GM23338 (cell line): ENCODE measurements around the gene NDUFS2. TPM values are rescaled to one million over a fixed set of nuclear protein-coding genes. Genes with fewer than 3 reads are reported as not detected.

Source experiments
- ATAC-seq: fragments of 200-7000 bp; cut with Tn5 transposase; 3 replicates; pipeline ENCODE4 v1.9.1; 2020
- DNase-seq: peaks from one replicate; pipeline ENCODE4 v3.0.0-alpha.2; 2015; ENCODE audit warnings: low spot score
- H2AFZ ChIP-seq: fragments of 200-600 bp; sonication (generic); 2 replicates; pipeline ENCODE4 v1.8.0; 2016; ENCODE audit warnings: antibody characterized with exemption, mild to moderate bottlenecking, moderate library complexity
- H3F3A ChIP-seq: fragments of 200-600 bp; sonication (generic); replicated peaks from 2 replicates; pipeline ENCODE4 v1.8.0; 2017; ENCODE audit warnings: antibody characterized with exemption, mixed run types, low read depth
- H3K27ac ChIP-seq: fragments of 200-600 bp; sonication (generic); 2 replicates; pipeline ENCODE4 v1.6.1; 2016; ENCODE audit warnings: low read depth
- H3K27me3 ChIP-seq: fragments of 200-600 bp; sonication (generic); 2 replicates; pipeline ENCODE4 v1.8.0; 2016; ENCODE audit warnings: mild to moderate bottlenecking, mixed run types, moderate library complexity; ENCODE audit not compliant: insufficient read depth
- H3K36me3 ChIP-seq: fragments of 200-600 bp; sonication (generic); 2 replicates; pipeline ENCODE4 v1.8.0; 2016; ENCODE audit warnings: mild to moderate bottlenecking; ENCODE audit not compliant: insufficient read depth
- H3K4me1 ChIP-seq: fragments of 200-600 bp; sonication (generic); 2 replicates; pipeline ENCODE4 v1.8.0; 2016; ENCODE audit warnings: mild to moderate bottlenecking, moderate library complexity; ENCODE audit not compliant: insufficient read depth
- H3K4me2 ChIP-seq: fragments of 200-600 bp; sonication (generic); 2 replicates; pipeline ENCODE4 v1.7.1; 2017; ENCODE audit warnings: mixed run types
- H3K4me3 ChIP-seq: fragments of 200-600 bp; sonication (generic); 2 replicates; pipeline ENCODE4 v1.6.1; 2016; ENCODE audit warnings: mixed run types
- H3K79me2 ChIP-seq: fragments of 200-600 bp; sonication (generic); replicated peaks from 2 replicates; pipeline ENCODE4 v1.8.0; 2017; ENCODE audit warnings: mild to moderate bottlenecking; ENCODE audit not compliant: insufficient read depth
- H3K9me2 ChIP-seq: fragments of 200-600 bp; sonication (generic); 2 replicates; pipeline ENCODE4 v1.8.0; 2017; ENCODE audit not compliant: insufficient read depth
- H4K20me1 ChIP-seq: fragments of 200-600 bp; sonication (generic); replicated peaks from 2 replicates; pipeline ENCODE4 v1.8.0; 2017; ENCODE audit warnings: mild to moderate bottlenecking; ENCODE audit not compliant: insufficient read depth
- H3K27ac Mint-ChIP-seq: 2 replicates; pipeline ENCODE4 v1.8.0; 2020; ENCODE audit warnings: inconsistent platforms, mild to moderate bottlenecking, moderate library complexity, mixed read lengths
- H3K27me3 Mint-ChIP-seq: 3 replicates; pipeline ENCODE4 v1.8.0; 2022; ENCODE audit warnings: low read depth, mild to moderate bottlenecking, moderate library complexity, mixed read lengths, inconsistent platforms; ENCODE audit not compliant: insufficient read depth, poor library complexity
- H3K36me3 Mint-ChIP-seq: 3 replicates; pipeline ENCODE4 v1.8.0; 2021; ENCODE audit warnings: low read depth, mild to moderate bottlenecking, inconsistent platforms, moderate library complexity, mixed read lengths
- H3K4me1 Mint-ChIP-seq: 3 replicates; pipeline ENCODE4 v1.8.0; 2020; ENCODE audit warnings: mild to moderate bottlenecking, inconsistent platforms, mixed read lengths
- H3K4me3 Mint-ChIP-seq: 3 replicates; pipeline ENCODE4 v1.8.0; 2021; ENCODE audit warnings: moderate library complexity, mild to moderate bottlenecking, inconsistent platforms, mixed read lengths
- H3K9me3 Mint-ChIP-seq: 3 replicates; pipeline ENCODE4 v1.8.0; 2020; ENCODE audit warnings: moderate library complexity, mild to moderate bottlenecking, inconsistent platforms, mixed read lengths
- CREB1 ChIP-seq: fragments of 250-450 bp; sonication (Bioruptor Pico); IDR thresholded peaks from 2 replicates; pipeline ENCODE4 v1.5.0; 2020; ENCODE audit warnings: low read depth, mild to moderate bottlenecking, moderate library complexity
- CTCF ChIP-seq, 2 experiments: fragments of 200-600 bp in 1 of 2; sonication (generic) in 1 of 2; conservative IDR thresholded peaks; 2 replicates each; pipeline versions ENCODE4 v1.5.1 to v1.6.1; 2016 to 2017; ENCODE audit warnings: antibody characterized with exemption in 2 of 2, low read depth in 2 of 2, mild to moderate bottlenecking in 2 of 2, moderate library complexity in 1 of 2
- ETS1 ChIP-seq: IDR thresholded peaks from 2 replicates; pipeline ENCODE4 v1.6.1; 2016; ENCODE audit warnings: antibody characterized with exemption
- EZH2 ChIP-seq: fragments of 200-600 bp; sonication (generic); IDR thresholded peaks from one replicate; pipeline ENCODE4 v1.8.0; 2017; ENCODE audit warnings: antibody characterized with exemption, mild to moderate bottlenecking, low read depth; ENCODE audit not compliant: unreplicated experiment
- JUNB ChIP-seq: IDR thresholded peaks from one replicate; pipeline ENCODE4 v1.6.1; 2016; ENCODE audit warnings: antibody characterized with exemption; ENCODE audit not compliant: unreplicated experiment
- POLR2AphosphoS5 ChIP-seq: IDR thresholded peaks from 2 replicates; pipeline ENCODE4 v1.6.1; 2016; ENCODE audit warnings: antibody characterized with exemption, low read depth
- STAT1 ChIP-seq: IDR thresholded peaks from one replicate; pipeline ENCODE4 v1.6.1; 2016; ENCODE audit warnings: antibody characterized with exemption; ENCODE audit not compliant: unreplicated experiment
- ZNF331 ChIP-seq: fragments of 250-450 bp; sonication (Bioruptor Pico); IDR thresholded peaks from 2 replicates; pipeline ENCODE4 v1.5.0; 2020; ENCODE audit warnings: low read depth, mild to moderate bottlenecking, moderate library complexity
- polyA plus RNA-seq: library from polyadenylated mRNA; unstranded; fragments of >200 nt; fragmentation: Nextera tagmentation; extraction: Ambion mirVana; gene quantifications from 2 replicates; pipeline ENCODE4 v1.2.1, GENCODE V29; 2016
- total RNA-seq: library from RNA; depleted of rRNA; stranded (reverse); fragments of >200 nt; shearing (Covaris generic); gene quantifications from 2 replicates; pipeline ENCODE4 v1.2.3, GENCODE V29; 2014

Gene NDUFS2
- total and polyA plus RNA-seq, 2 experiments from 2014 or later, result 56.7 to 131 TPM

GRCh38 chr1:161158316-161159010, 43.7 kb upstream of the NDUFS2 start:
- ATAC-seq (no peak), DNase-seq (no peak)
- peaks cover 37% of the 10 kb centered on the region for H3K36me3 Mint-ChIP-seq
- H4K20me1 ChIP-seq, result no peaks in the 10 kb centered on the region
- peak overlapping the region; percentile 43 for H3K27ac ChIP-seq
- no peak overlapping the region for H2AFZ ChIP-seq
- peaks cover 27% of the 10 kb centered on the region for H3F3A ChIP-seq
- H3K4me1 Mint-ChIP-seq, result peaks cover 25% of the 10 kb centered on the region
- peak overlapping the region; percentile 76 for H3K27ac Mint-ChIP-seq
- H3K4me3 ChIP-seq, result peak overlapping the region; percentile 85
- peak overlapping the region; percentile 84 for H3K4me3 Mint-ChIP-seq
- H3K4me2 ChIP-seq, result peak overlapping the region; percentile 96
- peaks cover 17% of the 10 kb centered on the region for H3K27me3 Mint-ChIP-seq
- H3K4me1 ChIP-seq, result peaks cover 9% of the 10 kb centered on the region; the same call in 1 of the 2 replicates
- H3K36me3 ChIP-seq, result no peaks in the 10 kb centered on the region; the same call in none of the 2 replicates
- H3K9me2 ChIP-seq, result no peaks in the 10 kb centered on the region
- no peaks in the 10 kb centered on the region for H3K9me3 Mint-ChIP-seq
- peaks cover 14% of the 10 kb centered on the region; the same call in 1 of the 2 replicates for H3K79me2 ChIP-seq
- TF ChIP-seq STAT1 (no peak), EZH2 (no peak), JUNB (no peak), ZNF331 (CRISPR knock-in tag) (no peak)
- no peaks in the 10 kb centered on the region for H3K27me3 ChIP-seq

GRCh38 chr1:161159087-161159912, 42.9 kb upstream of the NDUFS2 start, which contains the start of gene USP21:
TSS of gene USP21 (plus strand) at chr1:161159500. CDS start at chr1:161160641, 1,141 bp downstream.
- Mint-ChIP-seq H3K27ac (peak within 1 kb of the TSS; percentile 76), H3K4me1 (peaks cover 25% of the 10 kb centered on the region), H3K9me3 (no peaks in the 10 kb centered on the region), H3K36me3 (peaks cover 42% of the 10 kb centered on the region), H3K4me3 (peak within 1 kb of the TSS; percentile 84), H3K27me3 (peaks cover 14% of the 10 kb centered on the region)
- Histone ChIP-seq H3F3A (peaks cover 27% of the 10 kb centered on the region), H4K20me1 (no peaks in the 10 kb centered on the region), H3K9me2 (no peaks in the 10 kb centered on the region), H3K36me3 (no peaks in the 10 kb centered on the region; the same call in none of the 2 replicates), H2AFZ (peak within 1 kb of the TSS; percentile 93), H3K4me1 (peaks cover 9% of the 10 kb centered on the region; the same call in 1 of the 2 replicates), H3K27ac (peak within 1 kb of the TSS; percentile 43), H3K4me2 (peak within 1 kb of the TSS; percentile 96), H3K79me2 (peaks cover 14% of the 10 kb centered on the region; the same call in 1 of the 2 replicates), H3K27me3 (no peaks in the 10 kb centered on the region), H3K4me3 (peak within 1 kb of the TSS; percentile 85)
- ATAC-seq (peak; percentile 88), DNase-seq (peak; percentile 98)
- TF ChIP-seq EZH2 (no peak), CTCF (conservative IDR thresholded peaks at IDR 0.05; ENCODE audit: low read depth in 2 of 2) (peak in 1 of 2 experiments; percentile 18; a peak in 1 of 4 replicates), STAT1 (no peak), ETS1 (peak; percentile 60; the same call in 1 of the 2 replicates), ZNF331 (CRISPR knock-in tag) (no peak), POLR2AphosphoS5 (peak; percentile 80), CREB1 (no peak)
